Anterior cingulate cortex (tissue), 58 donors: Measurements from ENCODE around the gene CFAP126.
"Not testable (repeated sequence)": the region's sequence is repeated elsewhere in the genome, so short reads cannot be mapped to it uniquely, and the experiment has no call there.

Experiments used
- DNase-seq, 58 donors: peaks; one replicate each; lab custom pipeline; 2025; lab: John Stamatoyannopoulos, UW

Gene CFAP126

GRCh38 chr1:161367684-161368400 lies at the start of gene CFAP126:
Gene CFAP126, minus strand, starts transcription at chr1:161367876. Its CDS starts 8 bp downstream, at chr1:161367868.
- peak in 40 of 58 donors; percentile 4 to 82 (median 34) for DNase-seq

- DNase-seq: not testable (repeated sequence)
These were observed 45.4 kb upstream of the CFAP126 start for GRCh38 chr1:161413050-161413449.

GRCh38 chr1:161410636-161410970 lies 42.9 kb upstream of the CFAP126 start:
- not testable (repeated sequence) for DNase-seq

- DNase-seq: not testable (repeated sequence)
These were observed 42.4 kb upstream of the CFAP126 start for GRCh38 chr1:161409848-161410635.

- no peak for DNase-seq
These were observed 40.9 kb upstream of the CFAP126 start for GRCh38 chr1:161408429-161409052.

GRCh38 chr1:161407451-161407985 lies 39.8 kb upstream of the CFAP126 start:
- DNase-seq: no peak

GRCh38 chr1:161406551-161406950 lies 38.9 kb upstream of the CFAP126 start:
- DNase-seq: not testable (repeated sequence)

GRCh38 chr1:161404051-161404597 lies 36.4 kb upstream of the CFAP126 start:
- no peak for DNase-seq

- no peak for DNase-seq
These were observed 34.8 kb upstream of the CFAP126 start for GRCh38 chr1:161402446-161402845.

GRCh38 chr1:161399257-161399998 lies 31.8 kb upstream of the CFAP126 start:
- DNase-seq: peak; percentile 52 to 92 (median 83)

GRCh38 chr1:161398900-161399256 lies 31.2 kb upstream of the CFAP126 start:
- DNase-seq: no peak

GRCh38 chr1:161397038-161397437 lies 29.4 kb upstream of the CFAP126 start:
- not testable (repeated sequence) for DNase-seq

- DNase-seq: no peak
These were observed 25.5 kb upstream of the CFAP126 start for GRCh38 chr1:161393151-161393550.

- DNase-seq: no peak
These were observed 23.9 kb upstream of the CFAP126 start for GRCh38 chr1:161391611-161392010.

- DNase-seq: not testable (repeated sequence)
These were observed 23.5 kb upstream of the CFAP126 start for GRCh38 chr1:161391136-161391535.

- DNase-seq: no peak
These were observed 22.8 kb upstream of the CFAP126 start for GRCh38 chr1:161390559-161390858.

- peak; percentile 58 to 100 (median 97) for DNase-seq
These were observed 22.2 kb upstream of the CFAP126 start for GRCh38 chr1:161389691-161390558.

- not testable (repeated sequence) for DNase-seq
These were observed 21.5 kb upstream of the CFAP126 start for GRCh38 chr1:161389158-161389557.

GRCh38 chr1:161388639-161389038 lies 21.0 kb upstream of the CFAP126 start:
- DNase-seq: no peak
